Measurements from ENCODE around the gene BARX1. TPM values are rescaled to one million over a fixed set of nuclear protein-coding genes. Genes with fewer than 3 reads are reported as not detected.

The BARX1 gene
- total RNA-seq, 6 experiments from 2014 or later, result not detected

GRCh38 chr9:93962017-93962416 is 6.9 kb upstream of the BARX1 start:
- H3K4me1 ChIP-seq, result peaks cover 0 to 10% (median 0%) of the 10 kb centered on the region in 4 donors
- no peak for TF ChIP-seq POLR2A (IDR thresholded peaks at IDR 0.05)
- TF ChIP-seq, protein P1, sequence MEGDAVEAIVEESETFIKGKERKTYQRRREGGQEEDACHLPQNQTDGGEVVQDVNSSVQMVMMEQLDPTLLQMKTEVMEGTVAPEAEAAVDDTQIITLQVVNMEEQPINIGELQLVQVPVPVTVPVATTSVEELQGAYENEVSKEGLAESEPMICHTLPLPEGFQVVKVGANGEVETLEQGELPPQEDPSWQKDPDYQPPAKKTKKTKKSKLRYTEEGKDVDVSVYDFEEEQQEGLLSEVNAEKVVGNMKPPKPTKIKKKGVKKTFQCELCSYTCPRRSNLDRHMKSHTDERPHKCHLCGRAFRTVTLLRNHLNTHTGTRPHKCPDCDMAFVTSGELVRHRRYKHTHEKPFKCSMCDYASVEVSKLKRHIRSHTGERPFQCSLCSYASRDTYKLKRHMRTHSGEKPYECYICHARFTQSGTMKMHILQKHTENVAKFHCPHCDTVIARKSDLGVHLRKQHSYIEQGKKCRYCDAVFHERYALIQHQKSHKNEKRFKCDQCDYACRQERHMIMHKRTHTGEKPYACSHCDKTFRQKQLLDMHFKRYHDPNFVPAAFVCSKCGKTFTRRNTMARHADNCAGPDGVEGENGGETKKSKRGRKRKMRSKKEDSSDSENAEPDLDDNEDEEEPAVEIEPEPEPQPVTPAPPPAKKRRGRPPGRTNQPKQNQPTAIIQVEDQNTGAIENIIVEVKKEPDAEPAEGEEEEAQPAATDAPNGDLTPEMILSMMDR (IDR thresholded peaks at IDR 0.05), result no peak
- intact Hi-C loops (cut with DNase I), result loop anchor here (5.0 kb wide), 2 partner anchors 135 to 280 kb away; no protein-coding TSS in a partner anchor
- peaks cover 21 to 42% of the 10 kb centered on the region in 2 donors for H3K27me3 ChIP-seq
- no peaks in the 10 kb centered on the region for H3K36me3 ChIP-seq
- 69% methylated on average over 1 of the region's 1 CpG for WGBS (ENCODE audit: insufficient coverage, low coverage, low lambda C conversion rate, missing lambda C conversion rate)
- ATAC-seq, result no peak
- no peaks in the 10 kb centered on the region for H3K9me3 ChIP-seq
- DNase-seq, result no peak
- no peak overlapping the region for H3K27ac ChIP-seq
- no peak overlapping the region for H3K4me3 ChIP-seq

DNA sequence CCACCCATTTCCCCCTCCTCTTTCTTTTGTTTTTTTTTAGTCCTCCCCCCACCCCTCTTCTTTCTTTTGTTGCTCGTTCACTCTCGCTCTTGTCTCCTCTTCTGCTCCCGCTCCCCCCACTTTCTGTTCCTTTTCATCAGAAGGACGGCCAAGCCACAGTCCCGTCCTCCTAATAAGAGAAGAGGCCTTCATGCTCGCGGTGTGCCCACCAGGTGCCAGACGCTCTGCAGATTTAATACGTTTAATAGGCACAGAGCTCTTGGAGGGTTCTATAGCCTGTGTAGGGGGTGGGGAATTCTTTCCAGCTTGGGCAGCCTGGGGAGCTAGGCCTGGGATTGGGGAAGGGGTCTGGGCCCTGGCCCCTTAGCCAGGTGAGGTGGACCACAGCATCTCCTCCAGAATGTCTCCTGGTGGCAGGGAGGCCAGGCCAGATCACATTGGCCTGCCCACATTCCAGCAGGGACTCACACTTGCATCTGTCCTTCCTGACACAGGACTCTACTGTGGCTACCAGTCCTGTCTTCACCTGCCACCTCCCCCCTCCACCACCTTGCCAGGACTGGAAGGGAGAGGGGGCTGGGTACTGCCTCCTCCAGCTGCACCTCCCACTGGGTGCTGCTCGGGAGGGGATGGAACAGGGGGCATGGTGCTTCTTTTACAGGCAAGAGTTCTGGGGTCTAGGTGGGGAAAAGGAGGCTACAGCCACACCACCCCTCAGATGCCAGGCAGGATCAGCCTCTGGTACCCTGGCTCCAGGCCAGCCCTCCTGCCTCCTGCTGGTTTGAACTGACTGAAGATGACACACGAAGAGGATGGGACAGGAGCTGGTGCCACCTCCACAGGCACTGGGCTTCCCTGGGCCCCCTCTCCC is 6.1 kb upstream of the BARX1 start:
- H3K36me3 ChIP-seq, result no peaks in the 10 kb centered on the region
- H3K27ac ChIP-seq, result no peak overlapping the region
- ATAC-seq (no peak), DNase-seq (peak in 1 of 3 donors; percentile 43)
- no peaks in the 10 kb centered on the region for H3K9me3 ChIP-seq
- intact Hi-C loops (cut with DNase I), result loop anchor here (5.0 kb wide), 2 partner anchors 134 to 279 kb away; no protein-coding TSS in a partner anchor
- no peak overlapping the region for H3K4me3 ChIP-seq
- peaks cover 26 to 43% of the 10 kb centered on the region in 2 donors for H3K27me3 ChIP-seq
- peaks cover 0 to 10% (median 0%) of the 10 kb centered on the region in 4 donors for H3K4me1 ChIP-seq
- 51% methylated on average over 9 of the region's 11 CpGs for WGBS (ENCODE audit: insufficient coverage, low coverage, low lambda C conversion rate, missing lambda C conversion rate)
- TF ChIP-seq POLR2A (IDR thresholded peaks at IDR 0.05), result no peak
- TF ChIP-seq, protein P1 (IDR thresholded peaks at IDR 0.05), result no peak

DNA sequence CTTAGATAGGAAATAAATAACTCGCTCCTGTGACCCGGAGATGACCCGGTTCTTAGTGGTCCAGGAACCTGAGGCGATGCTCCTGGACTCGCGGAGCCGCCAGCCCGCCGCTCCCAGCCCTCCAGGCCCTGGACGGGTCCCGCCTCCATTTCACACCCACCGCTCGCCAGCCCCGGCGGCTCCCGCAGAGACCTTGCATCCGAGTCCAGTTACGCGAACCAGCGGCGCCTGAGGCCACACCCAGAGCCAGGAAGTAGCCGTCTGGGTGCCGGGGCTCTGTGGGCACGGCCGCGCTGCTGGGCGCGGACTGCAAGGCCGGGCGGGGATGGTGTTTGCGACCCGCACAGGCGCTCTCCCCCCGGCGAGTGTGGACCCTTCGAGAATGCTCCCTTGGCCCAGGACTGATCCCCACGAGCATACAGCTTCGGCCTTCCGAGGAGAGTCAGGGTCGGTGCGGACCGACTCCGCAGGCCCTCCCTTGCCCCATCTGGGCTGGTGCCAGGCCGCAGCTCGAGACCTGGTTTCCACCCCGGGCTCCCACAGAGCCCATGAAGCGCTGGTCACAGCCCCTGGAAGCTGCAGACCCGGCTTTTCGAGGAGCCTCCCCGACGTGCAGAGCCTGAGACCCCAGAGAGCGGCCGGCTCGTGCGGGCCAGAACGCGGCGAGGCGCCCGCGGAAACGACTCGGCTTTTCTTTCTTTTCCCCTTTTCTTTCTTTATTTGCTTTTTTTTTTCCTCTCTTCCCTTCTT is 5.2 kb upstream of the BARX1 start:
- TF ChIP-seq POLR2A (IDR thresholded peaks at IDR 0.05), result no peak
- TF ChIP-seq, protein P1 (IDR thresholded peaks at IDR 0.05), result no peak
- peak in 2 of 3 donors; percentile 41 to 51 for DNase-seq
- Histone ChIP-seq H3K36me3 (no peaks in the 10 kb centered on the region), H3K9me3 (no peaks in the 10 kb centered on the region), H3K4me3 (no peak overlapping the region), H3K27me3 (peaks cover 34 to 51% of the 10 kb centered on the region in 2 donors), H3K4me1 (peaks cover 0 to 15% (median 0%) of the 10 kb centered on the region in 4 donors), H3K27ac (no peak overlapping the region)
- ATAC-seq, result peak in 1 of 4 donors; percentile 10
- intact Hi-C loops (cut with DNase I), result loop anchor here (5.0 kb wide), 2 partner anchors 133 to 278 kb away; no protein-coding TSS in a partner anchor
- 11% methylated on average over 13 of the region's 63 CpGs for WGBS (ENCODE audit: insufficient coverage, low coverage, low lambda C conversion rate, missing lambda C conversion rate)

GRCh38 chr9:93959739-93960154 is 4.6 kb upstream of the BARX1 start:
- no peak overlapping the region for H3K4me3 ChIP-seq
- intact Hi-C loops (cut with DNase I), result loop anchor here (5.0 kb wide), 2 partner anchors 132 to 277 kb away; no protein-coding TSS in a partner anchor
- DNase-seq (peak in 1 of 3 donors; percentile 7), ATAC-seq (no peak)
- no peaks in the 10 kb centered on the region for H3K9me3 ChIP-seq
- no peak overlapping the region for H3K27ac ChIP-seq
- WGBS (ENCODE audit: insufficient coverage, low coverage, low lambda C conversion rate, missing lambda C conversion rate), result 20% methylated on average over 10 of the region's 10 CpGs
- no peaks in the 10 kb centered on the region for H3K36me3 ChIP-seq
- no peak for TF ChIP-seq POLR2A (IDR thresholded peaks at IDR 0.05)
- peaks cover 35 to 52% of the 10 kb centered on the region in 2 donors for H3K27me3 ChIP-seq
- peaks cover 0 to 16% (median 0%) of the 10 kb centered on the region in 4 donors for H3K4me1 ChIP-seq

Data from right lobe of liver (tissue), 6 donors.